Measurements from ENCODE around the gene ARRDC2.
A peak's percentile ranks its signal among the peaks of the same experiment; 100 is the strongest.
"Not testable (repeated sequence)": the region's sequence is repeated elsewhere in the genome, so short reads cannot be mapped to it uniquely, and the experiment has no call there.

Gene ARRDC2

DNA sequence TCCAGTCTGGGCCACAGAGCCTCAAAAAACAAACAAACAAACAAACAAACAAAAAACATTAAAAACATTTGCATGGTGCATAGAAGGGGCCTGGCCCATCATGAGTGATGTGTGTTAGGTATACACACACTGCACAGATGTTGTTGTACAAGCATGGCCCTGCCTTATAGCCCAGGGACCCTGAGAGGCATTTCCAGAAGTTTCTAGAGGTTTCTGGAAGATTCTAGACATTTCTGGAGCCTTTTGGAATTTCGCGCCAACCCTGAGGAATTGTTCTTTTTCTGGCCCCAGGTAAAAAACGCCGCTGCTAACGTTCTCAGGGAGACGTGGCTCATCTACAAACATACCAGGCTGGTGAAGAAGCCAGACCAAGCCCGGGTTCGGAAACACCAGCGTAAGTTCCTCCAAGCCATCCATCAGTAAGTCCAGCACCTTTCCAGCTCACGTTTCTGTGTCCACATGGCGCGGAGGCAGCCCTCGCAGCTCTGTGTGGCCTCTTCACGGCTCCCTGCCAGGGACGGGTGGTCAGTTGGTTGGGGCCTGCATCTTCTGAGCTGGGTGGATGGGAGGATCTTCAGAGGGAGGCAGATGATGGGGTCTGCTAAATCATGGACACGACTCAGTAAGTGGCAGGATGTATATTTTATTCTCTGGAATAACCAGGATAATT is 18.4 kb upstream of the ARRDC2 start:
- DNase-seq (ENCODE audit: low read depth) = no peak

- DNase-seq (ENCODE audit: low read depth) = no peak
These were observed 14.7 kb upstream of the ARRDC2 start for GRCh38 chr19:17993076-17993813.

DNA sequence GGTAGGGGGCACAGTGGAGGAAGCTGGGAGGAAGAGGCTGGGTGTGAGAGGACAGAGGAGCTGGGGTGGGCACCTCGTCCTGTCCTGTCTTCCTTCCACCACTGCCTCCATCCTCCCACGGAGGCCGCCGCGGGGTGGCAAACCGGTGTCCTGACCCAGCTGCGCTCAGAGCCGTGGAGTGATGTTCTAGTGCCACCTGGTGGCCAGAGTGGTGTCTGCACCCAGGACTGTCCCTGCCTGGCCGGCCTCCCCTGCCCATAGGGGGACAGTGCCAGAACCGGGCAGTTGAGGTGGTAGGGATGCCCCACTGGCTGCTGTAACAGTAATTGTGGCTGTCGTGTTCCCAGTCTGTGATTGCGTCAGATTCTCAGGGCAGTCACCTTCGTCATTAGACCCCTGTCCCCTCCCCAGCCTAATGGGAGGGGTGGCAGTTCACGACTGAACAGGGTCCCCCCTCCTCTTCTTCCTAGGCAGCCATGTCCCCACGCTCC is 11.1 kb upstream of the ARRDC2 start:
- DNase-seq (ENCODE audit: low read depth) = peak; percentile 77

- no peak for DNase-seq (ENCODE audit: low read depth)
These were observed 9.8 kb upstream of the ARRDC2 start for GRCh38 chr19:17997969-17998826.

- no peak for DNase-seq (ENCODE audit: low read depth)
These were observed 9.2 kb upstream of the ARRDC2 start for GRCh38 chr19:17998827-17999150.

DNA sequence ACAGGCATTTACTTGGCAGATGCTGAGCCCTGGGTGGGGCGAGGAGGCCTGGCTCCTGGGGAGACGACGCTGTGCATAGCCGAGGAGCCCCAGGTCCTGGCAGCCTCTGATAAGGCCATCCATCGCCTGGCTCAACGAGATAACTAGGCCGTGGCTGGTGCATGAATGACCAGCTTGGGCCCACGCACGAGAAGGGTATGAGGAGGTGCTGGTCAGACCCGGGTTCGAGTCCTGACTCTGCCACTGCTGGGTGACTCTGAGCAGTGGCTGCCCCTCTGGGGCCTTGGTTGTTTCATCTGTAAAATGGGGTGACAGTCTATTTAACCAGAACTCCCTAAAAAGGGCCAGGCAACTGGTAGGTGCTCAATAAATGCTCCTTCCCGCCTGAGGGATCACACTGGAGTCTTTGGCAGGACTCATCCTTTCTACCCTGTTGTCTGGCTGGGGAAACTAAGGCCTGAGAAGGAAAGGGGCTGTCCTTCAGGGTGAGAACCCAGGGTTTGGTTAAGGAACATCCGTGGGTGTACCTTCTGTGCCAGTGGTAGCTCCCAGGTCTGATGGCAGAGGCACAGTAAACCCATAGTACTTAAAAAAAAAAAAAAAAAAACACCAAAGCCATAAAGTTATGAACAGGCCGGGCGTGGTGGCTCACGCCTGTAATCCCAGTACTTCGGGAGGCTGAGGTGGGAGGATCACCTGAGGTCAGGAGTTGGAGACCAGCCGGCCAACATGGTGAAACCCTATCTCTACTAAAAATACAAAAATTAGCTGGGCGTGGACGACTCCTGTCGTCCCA is 8.1 kb upstream of the ARRDC2 start:
- DNase-seq (ENCODE audit: low read depth) = no peak

GRCh38 chr19:18000480-18000914 is 7.5 kb upstream of the ARRDC2 start:
- no peak for DNase-seq (ENCODE audit: low read depth)

GRCh38 chr19:18000915-18001776 is 6.8 kb upstream of the ARRDC2 start:
- DNase-seq (ENCODE audit: low read depth) = peak; percentile 92

- DNase-seq (ENCODE audit: low read depth) = peak; percentile 37
These were observed 6.1 kb upstream of the ARRDC2 start for GRCh38 chr19:18001777-18002345.

DNA sequence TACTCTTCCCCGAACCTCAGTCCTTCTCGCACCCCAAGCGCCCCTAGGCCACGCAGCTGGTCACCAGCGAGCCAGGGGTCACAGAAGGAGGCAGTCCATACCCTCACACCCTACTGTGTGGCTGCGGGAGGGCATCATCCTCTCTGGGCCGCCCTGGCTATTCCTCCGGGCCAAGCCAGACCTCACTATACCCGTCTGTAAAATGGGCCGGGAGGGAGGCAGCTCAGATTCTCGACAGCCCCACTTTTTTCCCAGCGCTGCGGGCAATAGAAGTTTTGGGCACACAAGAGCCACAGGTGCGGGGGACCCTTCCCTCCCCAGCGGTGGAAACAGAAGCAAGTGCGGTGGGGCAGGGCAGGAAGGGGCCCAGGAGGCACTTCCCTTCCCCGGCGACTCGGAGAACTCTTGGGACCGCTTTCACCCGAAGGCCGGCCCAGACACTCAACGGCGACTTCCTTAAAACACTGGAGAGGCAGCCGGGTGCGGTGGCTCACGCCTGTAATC is 5.6 kb upstream of the ARRDC2 start:
- DNase-seq (ENCODE audit: low read depth) = no peak

- not testable (repeated sequence) for DNase-seq (ENCODE audit: low read depth)
These were observed 2.2 kb upstream of the ARRDC2 start for GRCh38 chr19:18005750-18006149.

DNA sequence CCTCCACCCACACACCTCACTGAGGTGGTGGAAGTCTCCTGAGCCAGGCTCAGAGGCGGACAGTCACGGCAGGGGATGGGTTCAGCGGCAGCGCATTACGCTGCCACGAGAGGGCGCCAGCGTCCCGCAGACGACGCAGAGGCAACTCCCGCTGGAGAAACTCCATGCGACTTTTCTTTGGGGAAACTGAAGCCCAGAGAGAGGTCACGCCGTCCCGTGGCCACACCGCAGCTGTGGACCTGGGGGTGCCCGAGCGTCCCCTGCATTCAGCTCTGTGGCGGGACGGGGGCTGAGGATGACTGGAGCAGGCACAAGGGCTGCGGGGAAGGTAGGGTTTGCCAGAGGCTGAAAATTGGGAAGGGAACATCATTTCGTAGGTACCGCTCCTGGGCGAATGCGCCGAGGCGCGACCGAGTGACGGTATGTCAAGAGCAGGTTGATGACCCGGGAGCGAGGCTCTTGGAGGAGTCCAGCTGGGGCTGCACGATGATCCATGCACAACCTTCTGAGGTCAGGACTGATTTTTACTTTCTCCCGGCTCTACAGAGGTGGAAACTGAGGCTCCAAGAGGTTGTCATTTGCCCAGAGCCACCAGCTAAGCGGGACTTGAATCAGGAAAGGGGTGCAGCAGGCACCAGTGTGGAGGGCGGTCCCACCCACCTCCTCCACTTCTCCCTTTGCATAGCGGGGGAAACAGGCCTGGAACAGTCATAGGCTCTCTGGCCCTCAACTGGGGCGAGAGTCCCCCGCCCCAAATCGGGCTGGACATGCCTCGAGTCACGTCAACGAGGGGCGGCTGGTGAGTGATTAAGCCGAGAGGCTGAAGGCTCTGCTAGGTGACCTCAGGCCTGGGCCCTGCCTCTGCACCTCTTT is 690 bp upstream of the ARRDC2 start:
- DNase-seq (ENCODE audit: low read depth) = peak; percentile 75

DNA sequence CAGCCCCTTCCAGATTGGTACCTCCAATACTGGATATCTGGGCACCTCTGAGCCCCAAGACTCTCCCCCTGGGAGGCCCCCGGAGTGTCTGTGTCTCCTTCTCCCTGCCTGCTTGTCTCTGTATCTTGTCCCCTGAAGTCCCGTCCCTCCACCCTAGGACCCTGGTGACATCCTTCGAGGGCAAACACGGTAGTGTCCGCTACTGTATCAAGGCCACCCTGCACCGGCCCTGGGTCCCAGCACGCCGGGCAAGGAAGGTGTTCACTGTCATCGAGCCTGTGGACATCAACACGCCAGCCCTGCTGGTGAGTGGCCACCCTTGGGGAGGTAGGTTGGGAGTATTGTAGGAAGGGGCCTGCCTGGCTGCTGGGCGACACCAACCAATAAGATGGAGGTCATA is 844 bp downstream of the ARRDC2 start:
- DNase-seq (ENCODE audit: low read depth) = no peak

- peak; percentile 63 for DNase-seq (ENCODE audit: low read depth)
These were observed 1.6 kb downstream of the ARRDC2 start for GRCh38 chr19:18009412-18010066.

DNA sequence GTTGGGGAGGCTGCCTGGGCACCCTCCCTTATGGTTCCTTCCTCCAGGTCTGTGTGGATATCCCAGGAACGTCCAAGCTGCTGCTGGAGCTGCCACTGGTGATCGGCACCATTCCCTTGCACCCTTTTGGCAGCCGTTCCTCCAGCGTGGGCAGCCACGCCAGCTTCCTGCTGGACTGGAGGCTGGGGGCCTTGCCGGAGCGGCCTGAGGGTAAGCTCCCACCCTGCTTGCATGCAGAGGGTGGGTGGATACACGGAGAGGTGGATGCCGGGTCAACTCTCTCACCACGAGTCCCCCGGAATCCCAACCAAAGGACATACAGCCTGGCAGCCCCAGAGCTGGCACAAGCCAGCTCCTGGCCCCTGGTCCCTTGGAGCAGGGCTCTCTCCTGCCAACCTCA is 2.2 kb downstream of the ARRDC2 start:
- no peak for DNase-seq (ENCODE audit: low read depth)

- DNase-seq (ENCODE audit: low read depth) = no peak
These were observed 5.5 kb downstream of the ARRDC2 start for GRCh38 chr19:18013210-18014111.

DNA sequence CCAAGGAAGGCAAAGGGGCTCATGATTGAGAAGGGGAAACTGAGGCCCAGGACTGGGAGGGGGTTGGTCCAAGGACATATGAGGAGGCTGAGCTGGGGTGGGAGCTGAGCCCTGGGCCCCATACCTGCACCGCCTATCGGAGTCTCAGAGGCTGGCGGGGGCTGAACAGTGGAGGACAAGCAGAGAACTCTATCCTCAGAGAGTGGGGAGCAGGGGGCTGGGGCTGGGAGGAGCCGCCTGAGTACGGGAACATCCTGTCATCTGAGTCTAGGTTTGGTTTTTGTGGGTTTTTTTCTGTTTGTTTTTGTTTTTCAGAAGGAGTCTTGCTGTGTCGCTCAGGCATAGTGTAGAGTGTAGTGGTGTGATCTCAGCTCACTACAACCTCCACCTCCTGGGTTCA is 6.2 kb downstream of the ARRDC2 start:
- no peak for DNase-seq (ENCODE audit: low read depth)
